ENCODE measurements around the gene XRRA1. TPM values are rescaled to one million over a fixed set of nuclear protein-coding genes. Genes with fewer than 3 reads are reported as not detected.
"Not testable (repeated sequence)": the region's sequence is repeated elsewhere in the genome, so short reads cannot be mapped to it uniquely, and the experiment has no call there.

XRRA1 gene
- polyA plus RNA-seq = 1 to 10 TPM; 1.0 to 5.8 (median 2.4) TPM

GRCh38 chr11:74948898-74949752 is at the start of gene XRRA1, which contains the start of gene SPCS2:
Gene XRRA1, minus strand, starts transcription at chr11:74949091. Its CDS starts 8,213 bp downstream, at chr11:74940878.
Gene SPCS2, plus strand, starts transcription at chr11:74949266. Its CDS starts 20 bp downstream, at chr11:74949286.
- no peak within 1 kb of the TSS for H3K27ac ChIP-seq (ENCODE audit: low read depth, low read length)
- 0 to 1% (median 1%) methylated on average over 67 of the region's 67 CpGs for WGBS, 3 donors

DNA sequence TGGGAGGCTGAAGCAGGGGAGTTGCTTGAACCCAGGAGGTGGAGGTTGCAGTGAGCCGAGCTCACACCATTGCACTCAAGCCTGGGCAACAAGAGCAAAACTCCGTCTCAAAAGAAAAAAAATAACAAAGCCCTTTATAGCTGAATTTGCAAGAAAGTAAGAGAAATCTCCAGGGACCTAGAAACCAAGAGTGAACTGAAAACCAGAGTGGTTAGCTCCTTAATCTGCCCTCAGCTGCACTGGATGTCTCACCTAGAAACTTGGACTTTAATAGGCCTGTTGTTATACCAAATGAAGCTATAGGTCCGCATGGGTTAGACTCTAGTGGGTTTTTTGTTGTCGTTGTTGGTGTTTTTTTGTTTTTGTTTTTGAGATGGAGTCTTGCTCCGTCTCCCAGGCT is 44.0 kb upstream of the XRRA1 start:
- no peak overlapping the region for H3K27ac ChIP-seq (ENCODE audit: low read depth, low read length)
- 92 to 95% (median 94%) methylated on average over 5 of the region's 5 CpGs for WGBS, 3 donors

DNA sequence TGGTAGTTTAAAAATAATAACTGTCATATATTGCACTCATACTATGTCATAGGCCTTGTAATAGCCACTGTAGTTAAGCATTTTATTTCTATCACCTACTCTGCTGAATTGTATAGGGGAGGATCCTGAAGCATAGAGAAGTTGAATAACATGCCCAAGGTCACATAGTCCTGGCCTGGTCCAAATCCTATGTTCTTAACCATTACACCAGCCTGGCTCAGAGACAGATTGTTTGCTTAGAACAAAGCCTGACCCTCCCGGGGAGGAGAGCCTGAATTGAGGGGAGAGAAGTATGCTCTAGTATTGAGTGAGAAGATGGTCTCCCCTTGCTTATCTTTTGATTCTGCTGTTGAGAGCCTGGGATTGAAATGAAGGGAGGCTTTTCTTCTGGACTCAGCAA is 42.0 kb upstream of the XRRA1 start:
- 20 to 86% (median 67%) methylated on average over 1 of the region's 1 CpG for WGBS, 3 donors
- no peak overlapping the region for H3K27ac ChIP-seq (ENCODE audit: low read depth, low read length)

- not testable (repeated sequence) for H3K27ac ChIP-seq (ENCODE audit: low read depth, low read length)
- 65 to 91% (median 77%) methylated on average over 4 of the region's 4 CpGs for WGBS, 3 donors
Observed at GRCh38 chr11:74990150-74990549, 41.3 kb upstream of the XRRA1 start.

DNA sequence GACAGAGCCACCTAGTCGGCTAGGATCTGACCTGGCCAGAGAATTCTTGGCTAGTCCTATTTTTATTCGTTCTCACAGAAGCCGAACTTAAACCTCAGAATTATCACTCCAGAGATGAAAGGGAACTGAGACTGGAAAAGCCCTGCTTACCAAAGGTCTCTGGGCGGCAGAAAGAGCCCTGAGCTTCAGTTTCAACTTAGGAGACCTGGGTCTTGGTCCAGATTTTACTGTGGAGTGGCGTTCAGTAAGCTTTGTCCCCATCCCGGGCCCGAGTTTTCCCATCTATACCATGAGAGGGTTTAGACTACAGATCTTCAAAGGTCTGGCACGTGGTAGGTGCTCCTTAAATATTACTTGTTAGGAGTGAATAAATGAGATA is 40.4 kb upstream of the XRRA1 start:
- 5 to 7% (median 5%) methylated on average over 8 of the region's 8 CpGs for WGBS, 3 donors
- no peak overlapping the region for H3K27ac ChIP-seq (ENCODE audit: low read depth, low read length)

GRCh38 chr11:74988541-74989259 is 39.8 kb upstream of the XRRA1 start, which contains the start of gene NEU3:
Gene NEU3, plus strand, starts transcription at chr11:74988933. Its CDS starts 128 bp downstream, at chr11:74989061.
- no peak within 1 kb of the TSS for H3K27ac ChIP-seq (ENCODE audit: low read depth, low read length)
- 1% methylated on average over 27 to 46 of the region's 46 CpGs for WGBS, 3 donors

GRCh38 chr11:74984730-74985129 is 35.8 kb upstream of the XRRA1 start:
- 87 to 93% (median 88%) methylated on average over 2 of the region's 2 CpGs for WGBS, 3 donors
- no peak overlapping the region for H3K27ac ChIP-seq (ENCODE audit: low read depth, low read length)

GRCh38 chr11:74984070-74984469 is 35.2 kb upstream of the XRRA1 start:
- 46 to 95% (median 90%) methylated on average over 3 of the region's 3 CpGs for WGBS, 3 donors
- H3K27ac ChIP-seq (ENCODE audit: low read depth, low read length) = no peak overlapping the region

- 75 to 100% (median 100%) methylated on average over 1 of the region's 1 CpG for WGBS, 3 donors
Observed at GRCh38 chr11:74981888-74982287, 33.0 kb upstream of the XRRA1 start.

DNA sequence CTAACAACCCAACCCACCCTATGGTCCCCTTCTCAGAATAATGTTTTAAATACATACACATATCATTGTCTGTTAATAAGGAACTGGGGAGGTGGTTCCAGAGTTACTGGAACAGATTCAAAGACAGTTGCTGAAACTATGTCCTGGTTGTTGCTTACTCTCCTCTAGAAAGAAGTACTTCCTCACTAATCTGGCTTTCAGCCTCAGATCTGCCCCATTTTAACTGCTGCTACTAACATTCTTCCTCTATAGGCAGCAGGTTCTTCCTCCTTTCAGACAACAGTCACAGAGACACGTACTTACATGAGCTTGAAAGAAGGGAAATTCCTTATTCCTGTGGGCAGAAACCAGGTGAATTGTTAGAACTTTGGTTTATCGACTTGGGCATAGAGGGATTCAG is 31.7 kb upstream of the XRRA1 start:
- WGBS, 3 donors = 72 to 90% (median 78%) methylated on average over 2 of the region's 2 CpGs

More at GRCh38 chr11:74981888-74982287, 33.0 kb upstream of the XRRA1 start:
- no peak overlapping the region for H3K27ac ChIP-seq (ENCODE audit: low read depth, low read length)

DNA sequence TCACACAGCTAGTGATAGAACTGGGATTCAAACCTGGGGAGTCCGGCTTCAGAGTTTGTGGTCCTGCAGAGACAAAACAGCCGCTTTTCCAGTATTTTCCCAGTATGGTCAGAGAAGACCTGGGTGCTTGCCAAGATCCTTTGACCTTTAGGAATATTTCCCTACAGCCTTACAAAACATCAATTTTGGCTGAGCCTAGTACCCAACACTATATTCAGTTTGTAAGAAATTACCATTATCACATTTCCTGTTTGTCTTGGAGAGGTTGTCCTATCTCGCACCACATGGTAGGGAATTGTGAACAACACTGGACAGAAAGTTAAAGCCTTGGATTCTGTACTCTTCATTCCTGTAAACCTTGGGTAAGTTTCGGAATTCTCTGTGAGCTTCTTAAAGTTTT is 29.1 kb upstream of the XRRA1 start:
- WGBS, 3 donors = 93 to 96% (median 93%) methylated on average over 4 of the region's 4 CpGs
- no peak overlapping the region for H3K27ac ChIP-seq (ENCODE audit: low read depth, low read length)

More for the DNA sequence above, 31.7 kb upstream of the XRRA1 start:
- no peak overlapping the region for H3K27ac ChIP-seq (ENCODE audit: low read depth, low read length)

GRCh38 chr11:74971424-74971823 is 22.5 kb upstream of the XRRA1 start:
- WGBS, 3 donors = 75 to 89% (median 84%) methylated on average over 6 of the region's 6 CpGs
- H3K27ac ChIP-seq (ENCODE audit: low read depth, low read length) = no peak overlapping the region

- WGBS, 3 donors = 87 to 90% (median 88%) methylated on average over 1 of the region's 1 CpG
- no peak overlapping the region for H3K27ac ChIP-seq (ENCODE audit: low read depth, low read length)
Observed at GRCh38 chr11:74970852-74971395, 22.0 kb upstream of the XRRA1 start.

- H3K27ac ChIP-seq (ENCODE audit: low read depth, low read length) = no peak overlapping the region
- 84 to 93% (median 91%) methylated on average over 5 of the region's 5 CpGs for WGBS, 3 donors
Observed at GRCh38 chr11:74966651-74967050, 17.8 kb upstream of the XRRA1 start.

DNA sequence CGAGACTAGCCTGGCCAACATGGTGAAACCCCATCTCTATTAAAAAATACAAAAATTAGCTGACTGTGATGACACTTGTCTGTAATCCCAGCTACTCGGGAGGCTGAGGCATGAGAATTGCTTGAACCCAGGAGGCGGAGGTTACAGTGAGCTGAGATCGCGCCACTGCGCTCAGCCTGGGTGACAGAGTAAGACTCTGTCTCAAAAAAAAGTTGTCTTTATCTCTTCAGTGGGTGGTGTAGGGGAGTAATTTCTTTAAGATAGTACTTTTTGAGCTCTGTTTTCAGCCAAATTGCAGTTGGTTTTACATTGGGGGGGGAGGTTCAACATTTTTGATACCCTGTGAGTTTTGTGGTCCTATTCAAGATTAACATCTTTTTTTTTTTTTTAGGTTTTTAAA is 11.2 kb upstream of the XRRA1 start:
- WGBS, 3 donors = 93 to 96% (median 94%) methylated on average over 6 of the region's 6 CpGs

GRCh38 chr11:74957937-74958629 is 9.2 kb upstream of the XRRA1 start:
- no peak overlapping the region for H3K27ac ChIP-seq (ENCODE audit: low read depth, low read length)
- WGBS, 3 donors = 89 to 97% (median 93%) methylated on average over 1 of the region's 1 CpG

More for the DNA sequence above, 11.2 kb upstream of the XRRA1 start:
- not testable (repeated sequence) for H3K27ac ChIP-seq (ENCODE audit: low read depth, low read length)

- H3K27ac ChIP-seq (ENCODE audit: low read depth, low read length) = no peak overlapping the region
- WGBS, 3 donors = 51 to 66% (median 58%) methylated on average over 4 of the region's 4 CpGs
Observed at GRCh38 chr11:74956397-74957015, 7.6 kb upstream of the XRRA1 start.

DNA sequence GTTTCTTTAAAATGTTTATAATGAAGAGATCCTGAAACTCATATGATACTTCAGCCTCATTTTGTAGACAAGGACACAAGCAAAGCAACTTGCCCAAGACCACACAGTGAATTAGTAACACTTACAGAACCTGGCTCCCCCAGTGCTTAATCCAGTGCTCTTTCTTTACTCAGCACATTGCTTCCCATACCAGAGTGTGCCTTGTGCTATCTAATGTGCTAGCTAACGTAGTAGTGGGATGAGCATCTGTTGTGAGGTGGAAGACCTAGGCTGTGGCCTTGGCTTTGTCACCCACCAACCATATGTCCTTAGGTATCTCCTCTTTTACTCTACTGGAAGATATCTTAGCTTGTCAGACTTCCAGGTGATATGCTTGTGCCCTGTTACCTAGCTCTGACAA is 5.3 kb upstream of the XRRA1 start:
- no peak overlapping the region for H3K27ac ChIP-seq (ENCODE audit: low read depth, low read length)
- 77 to 98% (median 92%) methylated on average over 1 of the region's 1 CpG for WGBS, 3 donors

Data from adipose tissue (tissue), 3 donors.